Lower leg skin (tissue), 3 donors: Measurements from ENCODE around the gene VWA2.

Source experiments
- POLR2A ChIP-seq, 2 donors: fragments of 450-650 bp; IDR thresholded peaks; one replicate each; pipeline ENCODE4 v1.6.1; 2016 to 2017; ENCODE audit warnings: antibody characterized with exemption in 2 of 2, mild to moderate bottlenecking in 1 of 2, moderate library complexity in 1 of 2
- TF ChIP-seq, protein P1 (sequence below), 3 donors: fragments of 450-650 bp; IDR thresholded peaks; one replicate each; pipeline ENCODE4 v1.5.1; 2016; ENCODE audit warnings: antibody characterized with exemption in 3 of 3, mild to moderate bottlenecking in 3 of 3, moderate library complexity in 2 of 3

DNA sequence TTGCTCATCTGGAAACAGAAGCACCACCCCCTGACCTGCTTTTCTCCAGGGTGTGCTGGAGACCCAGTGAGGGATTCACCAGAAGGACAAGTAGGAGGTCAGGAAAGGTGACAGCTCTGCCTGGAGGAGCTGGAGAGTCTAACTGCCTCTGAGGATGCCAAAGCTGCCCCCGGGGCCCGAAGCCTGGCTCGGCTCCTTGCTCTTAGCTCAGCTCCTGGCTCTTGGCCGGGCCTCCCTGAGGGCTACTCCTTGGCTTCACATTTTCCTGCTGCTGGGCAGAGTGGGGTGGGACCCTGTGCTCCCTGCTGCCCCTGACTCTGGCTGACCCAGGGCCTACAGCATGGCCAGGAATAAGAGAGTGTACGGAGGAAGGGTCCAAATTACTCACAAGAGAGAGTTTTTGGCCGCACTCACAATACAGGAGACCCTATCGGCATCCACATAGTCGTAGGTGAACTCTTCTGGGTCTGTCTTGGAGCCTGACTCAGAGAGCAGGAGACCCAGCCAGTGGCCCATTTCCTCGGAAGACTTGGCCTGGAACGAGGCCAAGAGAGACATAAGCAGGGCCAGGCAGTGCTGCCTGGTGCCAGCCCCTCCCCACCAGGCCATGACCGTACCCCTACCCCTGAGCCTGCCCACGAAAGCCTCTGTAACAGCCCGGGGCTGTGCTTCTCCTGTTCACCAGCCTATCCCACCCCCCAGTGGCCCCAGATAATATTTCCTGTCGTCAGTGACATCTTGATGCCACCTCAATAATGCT is 63.1 kb downstream of the VWA2 start:
- TF ChIP-seq, protein P1, sequence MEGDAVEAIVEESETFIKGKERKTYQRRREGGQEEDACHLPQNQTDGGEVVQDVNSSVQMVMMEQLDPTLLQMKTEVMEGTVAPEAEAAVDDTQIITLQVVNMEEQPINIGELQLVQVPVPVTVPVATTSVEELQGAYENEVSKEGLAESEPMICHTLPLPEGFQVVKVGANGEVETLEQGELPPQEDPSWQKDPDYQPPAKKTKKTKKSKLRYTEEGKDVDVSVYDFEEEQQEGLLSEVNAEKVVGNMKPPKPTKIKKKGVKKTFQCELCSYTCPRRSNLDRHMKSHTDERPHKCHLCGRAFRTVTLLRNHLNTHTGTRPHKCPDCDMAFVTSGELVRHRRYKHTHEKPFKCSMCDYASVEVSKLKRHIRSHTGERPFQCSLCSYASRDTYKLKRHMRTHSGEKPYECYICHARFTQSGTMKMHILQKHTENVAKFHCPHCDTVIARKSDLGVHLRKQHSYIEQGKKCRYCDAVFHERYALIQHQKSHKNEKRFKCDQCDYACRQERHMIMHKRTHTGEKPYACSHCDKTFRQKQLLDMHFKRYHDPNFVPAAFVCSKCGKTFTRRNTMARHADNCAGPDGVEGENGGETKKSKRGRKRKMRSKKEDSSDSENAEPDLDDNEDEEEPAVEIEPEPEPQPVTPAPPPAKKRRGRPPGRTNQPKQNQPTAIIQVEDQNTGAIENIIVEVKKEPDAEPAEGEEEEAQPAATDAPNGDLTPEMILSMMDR (IDR thresholded peaks at IDR 0.05): no peak
- no peak for TF ChIP-seq POLR2A (IDR thresholded peaks at IDR 0.05)
